ENCODE measurements around the gene DLL4. TPM values are rescaled to one million over a fixed set of nuclear protein-coding genes. Genes with fewer than 3 reads are reported as not detected.

The DLL4 gene
- total and polyA plus RNA-seq, 4 donors = 11.8 to 31.8 (median 17.1) TPM

- Histone ChIP-seq H3K27ac (ENCODE audit: low read depth in 1 of 2, low read length in 1 of 2) (peak overlapping the region; percentile 94), H3K4me1 (ENCODE audit: control insufficient read depth in 5 of 5, insufficient read depth in 5 of 5, low read length in 5 of 5) (peaks cover 0 to 31% (median 23%) of the 10 kb centered on the region in 5 donors), H3K4me3 (no peak overlapping the region), H3K27me3 (ENCODE audit: control insufficient read depth in 3 of 3, insufficient read depth in 3 of 3, low read length in 2 of 3) (no peaks in the 10 kb centered on the region), H3K9me3 (ENCODE audit: control insufficient read depth in 4 of 4, insufficient read depth in 3 of 4, low read length in 3 of 4) (no peaks in the 10 kb centered on the region), H3K9ac (ENCODE audit: insufficient read depth in 1 of 2, low read length in 2 of 2) (no peak overlapping the region), H3K36me3 (ENCODE audit: control insufficient read depth in 4 of 4, insufficient read depth in 4 of 4, low read length in 4 of 4) (peaks cover 0 to 8% (median 0%) of the 10 kb centered on the region in 4 donors)
- ATAC-seq (ENCODE audit: insufficient read depth, low FRiP score) = no peak
- peak in 2 of 3 donors; percentile 41 to 49 for DNase-seq
- TF ChIP-seq CTCF (IDR thresholded peaks at IDR 0.05; ENCODE audit: control extremely low read depth, extremely low read depth) = no peak
- 6 to 34% methylated on average over 15 of the region's 15 CpGs for WGBS, 2 donors
These were observed 11.2 kb downstream of the DLL4 start for GRCh38 chr15:40940296-40940801.

- H3K36me3 ChIP-seq (ENCODE audit: control insufficient read depth in 4 of 4, insufficient read depth in 4 of 4, low read length in 4 of 4) = peaks cover 0 to 7% (median 0%) of the 10 kb centered on the region in 4 donors
- H3K9me3 ChIP-seq (ENCODE audit: control insufficient read depth in 4 of 4, insufficient read depth in 3 of 4, low read length in 3 of 4) = no peaks in the 10 kb centered on the region
- DNase-seq (peak in 1 of 3 donors; percentile 31), ATAC-seq (ENCODE audit: insufficient read depth, low FRiP score) (no peak)
- no peaks in the 10 kb centered on the region for H3K27me3 ChIP-seq (ENCODE audit: control insufficient read depth in 3 of 3, insufficient read depth in 3 of 3, low read length in 2 of 3)
- peak overlapping the region in 1 of 2 donors; percentile 3 for H3K9ac ChIP-seq (ENCODE audit: insufficient read depth in 1 of 2, low read length in 2 of 2)
- peak overlapping the region; percentile 94 for H3K27ac ChIP-seq (ENCODE audit: low read depth in 1 of 2, low read length in 1 of 2)
- WGBS, 2 donors = 18 to 25% methylated on average over 7 of the region's 7 CpGs
- peak overlapping the region; percentile 20 for H3K4me3 ChIP-seq
- peaks cover 0 to 31% (median 23%) of the 10 kb centered on the region in 5 donors for H3K4me1 ChIP-seq (ENCODE audit: control insufficient read depth in 5 of 5, insufficient read depth in 5 of 5, low read length in 5 of 5)
- TF ChIP-seq CTCF (IDR thresholded peaks at IDR 0.05; ENCODE audit: control extremely low read depth, extremely low read depth) = no peak
These were observed 12.0 kb downstream of the DLL4 start for GRCh38 chr15:40941068-40941527.

- no peaks in the 10 kb centered on the region for H3K9me3 ChIP-seq (ENCODE audit: control insufficient read depth in 4 of 4, insufficient read depth in 3 of 4, low read length in 3 of 4)
- H3K9ac ChIP-seq (ENCODE audit: insufficient read depth in 1 of 2, low read length in 2 of 2) = peak overlapping the region; percentile 11 to 59
- ATAC-seq (ENCODE audit: insufficient read depth, low FRiP score) (peak; percentile 87), DNase-seq (peak; percentile 79 to 88 (median 83))
- peaks cover 0 to 4% (median 0%) of the 10 kb centered on the region in 4 donors for H3K36me3 ChIP-seq (ENCODE audit: control insufficient read depth in 4 of 4, insufficient read depth in 4 of 4, low read length in 4 of 4)
- H3K27me3 ChIP-seq (ENCODE audit: control insufficient read depth in 3 of 3, insufficient read depth in 3 of 3, low read length in 2 of 3) = no peaks in the 10 kb centered on the region
- H3K4me3 ChIP-seq = peak overlapping the region; percentile 40
- WGBS, 2 donors = 0 to 2% methylated on average over 25 to 92 of the region's 92 CpGs
- H3K4me1 ChIP-seq (ENCODE audit: control insufficient read depth in 5 of 5, insufficient read depth in 5 of 5, low read length in 5 of 5) = peaks cover 0 to 31% (median 23%) of the 10 kb centered on the region in 5 donors
- TF ChIP-seq CTCF (IDR thresholded peaks at IDR 0.05; ENCODE audit: control extremely low read depth, extremely low read depth) = peak; percentile 25
- H3K27ac ChIP-seq (ENCODE audit: low read depth in 1 of 2, low read length in 1 of 2) = peak overlapping the region; percentile 94
These were observed 12.6 kb downstream of the DLL4 start for GRCh38 chr15:40941528-40942336.

All from lung (tissue), 12 donors.